ENCODE results near the gene LIN7A. TPM values are rescaled to one million over a fixed set of nuclear protein-coding genes. Genes with fewer than 3 reads are reported as not detected.

LIN7A gene
- total RNA-seq, 1 experiment from 2014 or later, result 10.0 TPM

- intact Hi-C loops (cut with micrococcal nuclease; ENCODE audit: unreplicated experiment), result no loop called here
- no peak for DNase-seq (ENCODE audit: low spot score)
- TF ChIP-seq EZH2 (IDR thresholded peaks at IDR 0.05; ENCODE audit: borderline replicate concordance, low read depth, low read length, poor library complexity, severe bottlenecking) (no peak), CTCF (conservative IDR thresholded peaks at IDR 0.05; ENCODE audit: low read depth, low read length) (no peak)
- Histone ChIP-seq H3K4me3 (ENCODE audit: low read depth, low read length, poor library complexity, severe bottlenecking) (no peak overlapping the region), H3K27ac (ENCODE audit: low read depth, low read length, poor library complexity, severe bottlenecking) (no peak overlapping the region), H3K9me3 (ENCODE audit: low read depth, low read length, poor library complexity, severe bottlenecking) (peaks cover 15% of the 10 kb centered on the region), H3K4me1 (ENCODE audit: insufficient read depth, low read length, poor library complexity, severe bottlenecking) (peaks cover 14% of the 10 kb centered on the region), H3K27me3 (replicated peaks; ENCODE audit: insufficient read depth, low read depth, low read length, poor library complexity) (no peaks in the 10 kb centered on the region), H3K36me3 (ENCODE audit: insufficient read depth, low read length, poor library complexity, severe bottlenecking) (no peaks in the 10 kb centered on the region)
- no TSS peak for BruUV-seq (replicated peaks)
- CTCF ChIA-PET, result no interaction called here
- POLR2A ChIA-PET (ENCODE audit: low non-redundant PET), result interaction anchor here (0.8 kb wide), 1 partner anchor 387 kb away, joined by 7 read pairs; no protein-coding TSS in a partner anchor
These were observed 157.0 kb downstream of the LIN7A start for GRCh38 chr12:80780746-80781145.

- H3K27me3 ChIP-seq (replicated peaks; ENCODE audit: insufficient read depth, low read depth, low read length, poor library complexity), result no peaks in the 10 kb centered on the region
- H3K9me3 ChIP-seq (ENCODE audit: low read depth, low read length, poor library complexity, severe bottlenecking), result peaks cover 24% of the 10 kb centered on the region
- BruUV-seq (replicated peaks), result no TSS peak
- TF ChIP-seq CTCF (conservative IDR thresholded peaks at IDR 0.05; ENCODE audit: low read depth, low read length), result no peak
- TF ChIP-seq EZH2 (IDR thresholded peaks at IDR 0.05; ENCODE audit: borderline replicate concordance, low read depth, low read length, poor library complexity, severe bottlenecking), result no peak
- H3K4me1 ChIP-seq (ENCODE audit: insufficient read depth, low read length, poor library complexity, severe bottlenecking), result peaks cover 14% of the 10 kb centered on the region
- intact Hi-C loops (cut with micrococcal nuclease; ENCODE audit: unreplicated experiment), result loop anchor here (10.0 kb wide), 1 partner anchor 157 kb away; the partner anchor contains the start of gene LIN7A
- CTCF ChIA-PET, result no interaction called here
- H3K36me3 ChIP-seq (ENCODE audit: insufficient read depth, low read length, poor library complexity, severe bottlenecking), result no peaks in the 10 kb centered on the region
- H3K27ac ChIP-seq (ENCODE audit: low read depth, low read length, poor library complexity, severe bottlenecking), result peak overlapping the region; percentile 83
- DNase-seq (ENCODE audit: low spot score), result peak; percentile 92
- no peak overlapping the region for H3K4me3 ChIP-seq (ENCODE audit: low read depth, low read length, poor library complexity, severe bottlenecking)
- POLR2A ChIA-PET (ENCODE audit: low non-redundant PET), result no interaction called here
These were observed 159.7 kb downstream of the LIN7A start for GRCh38 chr12:80778005-80778541.

- no peaks in the 10 kb centered on the region for H3K36me3 ChIP-seq (ENCODE audit: insufficient read depth, low read length, poor library complexity, severe bottlenecking)
- no peaks in the 10 kb centered on the region for H3K27me3 ChIP-seq (replicated peaks; ENCODE audit: insufficient read depth, low read depth, low read length, poor library complexity)
- intact Hi-C loops (cut with micrococcal nuclease; ENCODE audit: unreplicated experiment), result loop anchor here (10.0 kb wide), 1 partner anchor 157 kb away; the partner anchor contains the start of gene LIN7A
- ChIA-PET CTCF (no interaction called here), POLR2A (ENCODE audit: low non-redundant PET) (no interaction called here)
- H3K4me1 ChIP-seq (ENCODE audit: insufficient read depth, low read length, poor library complexity, severe bottlenecking), result peaks cover 14% of the 10 kb centered on the region
- no peak for DNase-seq (ENCODE audit: low spot score)
- no peak for TF ChIP-seq CTCF (conservative IDR thresholded peaks at IDR 0.05; ENCODE audit: low read depth, low read length)
- no peak for TF ChIP-seq EZH2 (IDR thresholded peaks at IDR 0.05; ENCODE audit: borderline replicate concordance, low read depth, low read length, poor library complexity, severe bottlenecking)
- H3K4me3 ChIP-seq (ENCODE audit: low read depth, low read length, poor library complexity, severe bottlenecking), result no peak overlapping the region
- H3K9me3 ChIP-seq (ENCODE audit: low read depth, low read length, poor library complexity, severe bottlenecking), result peaks cover 24% of the 10 kb centered on the region
- H3K27ac ChIP-seq (ENCODE audit: low read depth, low read length, poor library complexity, severe bottlenecking), result peak overlapping the region; percentile 83
- TSS peak; percentile 99 for BruUV-seq (replicated peaks)
These were observed 160.1 kb downstream of the LIN7A start for GRCh38 chr12:80777587-80777986.
